GM19099 (cell line): ENCODE measurements around the gene GSTA3.

Source experiments
- POLR2A ChIP-seq: IDR thresholded peaks from 3 replicates; pipeline ENCODE4 v1.6.1; 2011; ENCODE audit warnings: low read depth; ENCODE audit not compliant: insufficient read length; ENCODE audit errors: extremely low read depth

The GSTA3 gene

DNA sequence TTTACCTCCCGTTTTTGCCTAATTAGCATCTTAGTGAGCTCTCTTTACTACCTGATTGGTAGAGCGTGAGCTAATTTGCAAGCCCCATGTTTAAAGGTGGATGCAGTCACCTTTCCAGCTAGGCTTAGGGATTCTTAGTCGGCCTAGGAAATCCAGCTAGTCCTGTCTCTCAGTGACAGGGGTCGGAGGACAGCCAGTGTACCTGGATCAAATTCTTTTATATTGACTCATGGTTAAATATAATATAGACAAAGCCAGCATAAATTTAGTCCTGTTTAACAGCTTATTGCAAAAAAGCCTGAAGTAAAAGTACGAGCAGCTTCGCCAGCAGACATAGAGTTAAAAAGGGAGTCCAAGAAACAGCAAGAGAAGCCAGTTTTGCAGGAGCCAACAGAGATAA, 12.2 kb upstream of the GSTA3 start:
- no peak for TF ChIP-seq POLR2A

DNA sequence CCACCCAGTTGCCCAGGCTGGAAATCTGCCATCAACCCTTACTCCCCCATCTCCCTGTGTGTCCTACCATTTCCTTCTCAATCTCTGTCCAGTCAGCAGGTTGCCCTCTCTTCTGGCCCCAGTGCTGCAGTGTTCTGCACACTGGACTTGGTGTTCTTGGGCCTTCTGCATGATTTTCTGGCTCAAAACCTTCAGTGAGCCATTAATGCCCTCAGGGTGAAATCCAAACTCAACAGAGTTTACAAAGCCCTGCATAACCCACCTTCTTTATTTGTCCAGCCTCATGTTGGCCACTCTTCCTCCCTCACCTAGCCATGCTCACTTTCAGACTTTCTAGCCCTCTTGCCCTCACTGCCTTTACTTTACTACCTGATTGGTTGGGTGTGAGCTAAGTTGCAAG, 5.0 kb upstream of the GSTA3 start:
- TF ChIP-seq POLR2A, result no peak

DNA sequence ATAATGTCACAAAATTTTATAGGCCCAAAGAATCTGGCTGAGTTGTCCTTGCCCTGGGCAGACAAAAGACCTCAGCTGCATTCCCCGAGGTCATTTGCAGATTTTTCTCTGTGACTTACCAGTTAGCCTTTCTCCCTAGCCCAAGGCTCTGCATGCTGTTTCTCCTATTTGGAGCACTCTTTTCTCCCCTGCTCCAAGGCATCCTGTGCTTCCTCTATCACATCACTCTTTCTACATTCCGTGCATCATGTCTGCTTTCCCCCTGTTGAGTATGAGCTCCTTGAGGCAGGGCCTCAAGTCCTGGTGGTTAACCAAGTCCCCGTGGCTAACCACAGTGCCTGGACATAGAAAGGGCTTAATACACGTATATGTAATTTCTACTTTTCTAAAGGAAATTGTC, 593 bp upstream of the GSTA3 start:
- TF ChIP-seq POLR2A, result no peak

DNA sequence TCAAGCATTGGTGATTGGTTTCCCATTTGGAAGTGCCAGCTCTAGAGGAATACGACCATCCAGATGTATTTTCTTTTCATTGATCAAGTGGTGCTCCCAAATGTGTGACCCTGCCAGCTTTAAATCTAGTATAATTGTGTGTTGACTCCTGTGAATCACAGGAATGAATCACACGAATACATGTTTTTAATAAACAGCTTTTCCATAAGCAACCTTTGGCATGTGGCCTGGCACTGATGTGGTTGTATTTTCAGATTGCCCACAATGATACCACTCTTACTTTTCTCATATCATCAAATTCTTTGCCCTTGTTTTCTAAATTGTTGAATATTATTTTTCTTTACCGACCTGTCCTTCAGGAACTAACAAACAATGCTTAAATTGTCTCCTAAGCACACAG, 367 bp downstream of the GSTA3 start:
- TF ChIP-seq POLR2A, result no peak

DNA sequence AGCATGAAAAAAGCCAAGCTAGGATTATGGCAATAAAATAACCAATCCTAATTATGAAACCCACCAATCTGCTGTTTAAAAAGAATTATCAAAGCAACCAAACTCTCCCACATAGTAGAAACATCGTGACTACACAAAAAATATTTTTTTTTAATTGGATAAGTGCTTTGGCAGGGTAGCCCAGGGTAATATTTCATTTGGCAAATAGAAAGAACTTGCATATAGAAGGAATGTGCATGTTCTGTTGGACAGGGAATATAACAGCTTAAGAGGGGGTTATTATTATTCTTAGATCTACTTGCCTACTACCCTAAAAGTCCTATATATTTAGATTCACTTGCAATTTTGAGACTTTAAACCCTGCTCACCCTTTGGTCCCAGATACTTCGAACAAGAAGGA, 972 bp downstream of the GSTA3 start:
- TF ChIP-seq POLR2A, result no peak

DNA sequence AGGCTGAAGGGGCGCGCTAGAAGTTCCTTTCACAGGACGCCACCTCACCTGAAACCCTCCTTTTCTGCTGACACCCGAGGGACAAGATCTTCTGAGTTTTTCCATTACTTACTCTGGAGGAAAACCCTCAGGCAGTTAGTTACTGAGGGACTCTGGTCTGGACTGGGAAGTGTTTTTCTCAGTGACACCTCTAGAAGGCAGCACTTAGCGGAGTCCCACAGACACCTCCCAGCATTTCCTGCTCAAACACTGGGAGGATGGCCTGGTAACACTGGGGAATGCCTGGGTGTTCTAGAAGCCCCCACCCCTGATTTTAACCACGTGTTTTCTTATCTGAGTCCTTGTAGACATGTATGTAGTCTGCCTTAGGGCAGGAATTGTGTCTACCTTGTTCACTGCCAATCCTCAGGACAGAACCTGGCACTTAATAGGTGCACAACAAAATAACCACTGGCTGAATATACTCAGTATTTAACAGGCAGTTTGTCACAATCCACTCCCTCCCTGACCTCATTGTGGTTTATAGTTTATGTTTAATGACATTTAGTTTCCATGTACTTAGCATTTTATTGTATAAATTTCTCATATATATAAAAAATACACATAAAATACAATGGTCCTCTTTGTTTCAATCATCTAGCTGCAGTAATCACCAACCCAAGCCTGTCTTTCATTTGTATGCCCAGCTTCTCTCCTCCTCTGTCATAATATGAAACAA, 4.8 kb downstream of the GSTA3 start:
- TF ChIP-seq POLR2A, result no peak

DNA sequence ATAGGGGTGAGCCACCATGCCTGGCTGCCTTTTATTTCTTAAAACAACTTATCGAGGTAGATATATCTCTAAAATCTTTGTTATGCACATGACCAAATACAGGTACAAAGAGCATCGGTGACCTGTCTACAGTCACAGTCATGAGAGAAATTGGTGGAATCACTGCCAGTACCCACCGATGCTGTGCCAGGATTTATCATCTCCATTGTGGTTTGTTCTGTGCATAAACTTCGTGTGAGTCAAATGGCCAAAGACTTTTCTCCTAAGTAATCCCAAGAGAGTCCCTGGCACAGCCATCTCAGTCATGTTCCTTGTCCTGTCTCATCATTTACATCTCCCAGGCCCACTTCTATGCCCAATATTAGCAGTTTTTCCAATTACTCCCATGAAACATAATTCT, 9.0 kb downstream of the GSTA3 start:
- TF ChIP-seq POLR2A, result no peak

DNA sequence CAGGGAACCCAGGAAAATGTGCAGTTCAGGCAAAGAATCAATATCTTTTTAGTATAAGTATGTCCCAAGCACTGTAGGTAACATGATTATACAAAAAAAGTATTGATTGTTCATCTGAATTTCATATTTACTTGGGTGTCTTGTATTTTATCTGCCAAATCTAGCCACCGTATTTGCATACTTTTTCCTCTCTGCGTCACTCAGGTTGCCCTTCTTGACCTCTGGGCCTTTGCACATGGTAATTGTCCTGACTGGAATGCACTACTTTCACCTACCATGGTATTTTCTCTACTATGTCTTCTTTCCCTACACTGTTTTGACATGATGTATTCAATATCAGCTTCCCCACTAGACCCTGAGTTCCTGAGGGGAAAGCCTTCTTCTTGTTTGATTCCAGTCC, 15.2 kb downstream of the GSTA3 start:
- TF ChIP-seq POLR2A, result no peak

DNA sequence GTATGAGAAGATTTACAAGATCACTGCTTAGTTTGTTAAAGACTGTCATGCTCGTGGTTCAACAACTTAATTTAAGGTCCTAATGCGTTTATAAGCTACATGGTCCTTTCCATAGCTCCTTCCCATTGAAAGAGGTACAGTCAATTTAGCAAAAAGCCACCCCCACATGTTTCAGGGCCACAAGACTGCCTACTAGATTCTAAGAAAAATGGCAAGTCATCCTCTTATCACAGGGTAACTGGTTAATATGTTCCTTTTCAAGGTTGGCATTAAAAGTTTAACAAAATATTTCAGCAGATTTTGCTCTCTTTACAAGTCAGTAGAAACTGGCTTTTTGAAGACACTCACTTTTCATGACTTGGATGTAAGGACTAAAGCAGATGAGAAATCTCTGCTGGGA, 15.7 kb downstream of the GSTA3 start:
- no peak for TF ChIP-seq POLR2A

DNA sequence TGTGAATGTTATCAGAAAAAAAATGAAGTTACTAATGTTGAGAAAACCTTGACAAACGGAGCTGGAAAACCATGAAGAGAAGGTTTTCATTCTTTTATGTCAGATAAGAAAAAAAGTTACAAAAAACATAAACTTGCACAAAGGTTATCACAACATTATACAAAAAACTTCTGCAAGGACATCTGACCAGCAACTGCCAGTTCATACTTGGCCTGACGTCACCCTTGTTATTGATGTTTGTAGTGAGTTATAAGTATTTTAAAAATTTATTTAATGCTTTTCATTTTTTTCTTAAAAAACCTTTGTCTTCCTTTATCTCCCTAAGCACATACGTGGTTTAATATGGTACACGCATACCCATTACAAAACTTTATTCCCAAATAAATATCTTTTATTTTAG, 16.3 kb downstream of the GSTA3 start:
- no peak for TF ChIP-seq POLR2A

DNA sequence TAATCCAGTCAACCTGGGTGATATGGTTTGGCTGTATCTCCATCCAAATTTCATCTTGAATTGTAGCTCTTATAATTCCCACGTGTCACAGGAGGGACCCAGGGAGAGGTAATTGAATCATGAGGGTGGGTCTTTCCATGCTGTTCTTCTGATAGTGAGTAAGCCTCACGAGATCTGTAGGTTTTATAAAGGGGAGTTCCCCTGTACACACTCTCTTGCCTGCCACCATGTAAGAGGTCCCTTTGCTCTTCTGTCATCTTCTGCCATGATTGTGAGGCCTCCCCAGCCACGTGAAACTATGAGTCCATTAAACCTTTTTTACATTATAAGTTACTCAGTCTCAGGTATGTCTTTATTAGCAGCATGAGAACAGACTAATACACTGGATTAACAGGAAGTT, 19.5 kb downstream of the GSTA3 start:
- no peak for TF ChIP-seq POLR2A

DNA sequence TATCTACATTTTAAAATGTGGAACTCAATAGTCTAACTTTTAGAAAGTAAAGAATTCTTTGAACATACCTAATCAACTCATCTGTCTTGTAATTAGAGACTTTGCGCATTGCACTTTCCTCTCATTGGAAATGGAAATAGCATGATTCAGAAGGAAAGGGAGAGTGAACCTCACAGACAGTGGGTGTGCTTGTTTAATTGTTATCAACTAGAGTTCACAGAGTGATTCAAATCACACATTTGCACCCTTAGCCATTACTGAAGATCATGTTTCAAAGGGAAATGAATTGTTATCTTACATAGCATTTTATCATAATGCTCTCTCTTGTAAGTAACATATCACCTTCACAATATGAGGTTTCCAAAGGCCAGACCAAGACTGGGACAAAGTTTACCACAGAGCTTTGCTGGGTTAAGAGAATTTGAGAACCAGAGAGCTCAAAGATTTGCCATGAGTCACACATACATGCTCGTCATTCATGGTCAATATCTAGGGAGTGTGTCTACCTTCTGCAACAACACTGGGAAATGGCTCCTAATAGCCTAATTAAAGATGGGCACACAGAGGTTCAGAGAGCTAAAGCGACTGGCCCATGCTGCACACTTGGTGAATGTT, 21.5 kb downstream of the GSTA3 start:
- TF ChIP-seq POLR2A, result no peak

DNA sequence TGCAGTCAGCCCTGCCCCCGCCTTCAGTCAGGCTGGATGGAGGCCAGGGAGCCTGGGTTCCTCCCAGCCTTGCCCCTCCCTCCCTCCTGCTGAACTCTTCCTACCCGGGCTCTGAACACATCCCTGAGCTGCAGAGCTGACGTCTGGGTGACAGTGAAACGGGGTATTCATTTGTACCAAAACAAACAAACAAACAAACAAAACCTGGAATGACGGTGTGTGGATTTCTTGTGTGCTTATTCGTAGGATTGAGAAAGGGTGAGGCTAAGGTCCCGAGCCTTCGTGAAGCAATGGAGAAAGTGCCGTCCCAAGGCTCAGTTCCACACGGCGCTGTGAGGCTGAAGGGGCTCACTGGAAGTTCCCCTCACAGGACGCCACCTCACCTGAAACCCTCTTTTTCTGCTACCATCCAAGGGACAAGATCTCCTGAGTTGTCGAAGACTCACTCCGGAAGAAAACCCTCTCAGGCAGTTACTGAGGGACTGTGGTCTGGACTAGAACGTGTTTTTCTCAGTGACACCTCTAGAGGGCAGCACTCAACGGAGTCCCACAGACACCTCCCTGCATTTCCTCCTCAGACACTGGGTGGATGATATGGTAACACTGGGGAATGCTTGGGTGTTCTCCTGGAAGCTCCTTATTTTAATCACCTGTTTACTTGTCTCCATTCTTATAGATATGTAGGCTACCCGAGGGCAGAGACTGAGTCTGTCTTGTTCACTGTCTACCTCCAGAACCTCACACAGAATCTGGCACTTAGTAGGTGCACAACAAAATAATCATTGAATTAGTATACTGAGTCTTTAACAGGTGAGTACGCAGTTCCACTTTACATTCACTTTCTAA, 27.3 kb downstream of the GSTA3 start:
- no peak for TF ChIP-seq POLR2A

DNA sequence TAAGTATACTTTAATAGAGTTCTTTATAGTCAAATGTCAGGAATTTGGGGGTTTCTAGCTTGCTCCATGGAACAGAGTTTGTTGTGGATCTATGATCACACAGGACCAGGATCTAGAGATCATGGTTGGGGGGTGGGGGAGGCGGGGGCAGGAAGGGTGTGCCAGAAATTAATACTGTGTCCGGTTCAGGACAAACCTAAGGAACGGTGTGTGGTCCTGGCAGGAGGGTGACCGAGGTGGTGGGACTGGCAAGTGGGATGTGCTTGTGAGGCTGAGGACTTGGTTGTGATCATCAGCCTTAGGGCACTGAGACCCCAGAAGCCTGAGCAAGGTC, 27.9 kb downstream of the GSTA3 start:
- no peak for TF ChIP-seq POLR2A

DNA sequence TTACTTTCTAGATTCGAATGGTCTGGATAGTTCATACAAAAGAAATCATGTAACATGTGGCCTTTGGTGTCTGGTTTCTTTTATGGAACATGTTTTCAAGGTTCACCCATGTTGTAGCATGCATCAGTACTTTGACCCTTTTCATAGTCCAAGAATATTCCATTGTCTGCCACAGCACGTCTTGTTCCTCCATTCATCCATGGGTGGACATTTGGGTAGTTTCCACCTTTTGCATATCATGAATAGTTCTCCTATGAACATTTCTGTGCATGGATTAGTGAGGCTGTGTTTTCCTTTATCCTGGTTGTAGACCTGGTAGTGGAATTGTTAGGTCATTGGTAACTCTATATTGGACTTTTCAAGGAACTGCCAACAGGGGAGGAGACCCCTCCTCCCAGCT, 31.7 kb downstream of the GSTA3 start:
- no peak for TF ChIP-seq POLR2A

DNA sequence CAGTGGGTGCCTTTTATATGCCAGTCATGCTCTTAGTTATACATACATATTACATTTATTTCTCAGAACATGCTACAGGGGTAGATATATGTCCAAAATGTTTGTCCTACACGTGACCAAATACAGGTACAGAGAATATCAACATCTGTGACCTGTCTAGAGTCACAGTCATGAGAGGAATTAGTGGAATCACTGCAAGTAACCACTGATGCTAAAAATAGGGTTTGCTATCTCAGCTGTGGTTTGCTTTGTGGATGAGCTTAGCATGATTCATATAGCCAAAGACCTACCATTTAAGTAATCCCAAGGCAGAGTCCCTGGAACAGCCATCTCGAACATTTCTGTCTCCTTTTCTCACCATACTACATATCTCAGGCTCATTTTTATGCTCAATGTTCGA, 32.3 kb downstream of the GSTA3 start:
- TF ChIP-seq POLR2A, result no peak
